GM18951 (cell line): ENCODE results near the gene VWDE.

Experiments used
- POLR2A ChIP-seq: IDR thresholded peaks from 4 replicates; pipeline ENCODE4 v1.6.1; 2011; ENCODE audit warnings: mild to moderate bottlenecking; ENCODE audit not compliant: insufficient read length, insufficient read depth; ENCODE audit errors: extremely low read depth
- in situ Hi-C: fragments of 300-500 bp; cut with MboI; formaldehyde crosslinking; loops from one replicate; pipeline ENCODE4 v1.12.0; 2022; ENCODE audit warnings: low sequenced_read_pairs, mixed read lengths, inconsistent platforms; ENCODE audit not compliant: unreplicated experiment

VWDE gene

DNA sequence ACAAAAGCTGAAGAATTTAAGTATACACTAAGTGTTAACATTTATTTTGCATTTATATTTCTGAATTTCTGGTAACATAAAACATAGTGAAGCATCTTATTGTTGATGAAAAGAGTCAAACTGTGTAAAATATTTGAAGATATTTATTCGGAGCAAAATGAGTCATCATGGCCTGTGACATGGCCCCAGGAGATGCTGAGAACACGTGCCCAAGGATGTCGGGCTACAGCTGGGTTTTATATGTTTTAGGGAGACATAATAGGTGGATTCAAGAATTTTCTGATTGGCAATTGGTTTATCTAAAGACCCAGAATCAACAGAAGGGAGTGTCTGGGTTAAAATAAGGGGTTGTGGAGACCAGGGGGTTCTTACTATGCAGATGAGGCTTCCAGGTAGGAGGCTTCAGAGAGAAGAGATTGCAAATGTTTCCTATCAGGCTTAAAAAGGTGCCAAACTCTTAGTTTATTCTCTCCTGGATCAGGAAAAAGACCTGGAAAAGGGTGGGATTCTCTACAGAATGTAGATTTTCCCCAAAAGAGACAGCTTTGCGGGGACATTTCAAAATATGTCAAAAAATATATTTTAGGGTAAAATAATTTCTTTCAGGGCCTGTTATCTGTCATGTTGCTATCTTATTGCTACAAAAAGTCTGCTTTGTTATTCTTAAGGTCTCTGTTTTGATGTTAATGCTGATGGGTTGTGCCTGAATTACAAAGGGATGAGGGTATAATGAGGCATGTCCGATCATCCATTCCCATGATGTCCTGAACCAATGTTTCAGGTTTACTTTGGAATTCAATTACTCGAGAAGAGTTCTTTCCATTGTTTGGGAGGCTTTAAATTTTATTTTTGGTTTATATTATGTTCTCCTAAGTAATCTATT lies 74.5 kb downstream of the VWDE start:
- no peak for TF ChIP-seq POLR2A
- in situ Hi-C loops, result no loop called here

DNA sequence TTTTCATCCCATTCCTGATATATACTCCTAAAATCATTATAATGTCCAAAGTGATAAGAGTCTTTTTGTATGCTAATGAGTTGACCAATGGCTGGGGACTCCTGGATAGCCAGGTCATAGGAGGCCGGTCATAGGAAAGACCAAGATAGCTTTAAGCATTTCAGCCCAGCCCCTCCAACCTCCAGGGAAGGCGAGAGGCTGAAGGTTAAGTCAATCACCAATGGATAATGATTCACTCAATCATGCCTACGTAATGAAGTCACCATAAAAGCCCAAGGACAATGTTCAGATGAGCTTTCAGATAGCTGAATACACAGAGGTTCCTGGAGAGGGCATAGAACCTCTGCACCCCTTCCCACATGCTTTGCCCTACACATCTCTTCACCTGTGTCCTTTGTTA lies 75.7 kb downstream of the VWDE start:
- in situ Hi-C loops, result no loop called here
- TF ChIP-seq POLR2A, result no peak

DNA sequence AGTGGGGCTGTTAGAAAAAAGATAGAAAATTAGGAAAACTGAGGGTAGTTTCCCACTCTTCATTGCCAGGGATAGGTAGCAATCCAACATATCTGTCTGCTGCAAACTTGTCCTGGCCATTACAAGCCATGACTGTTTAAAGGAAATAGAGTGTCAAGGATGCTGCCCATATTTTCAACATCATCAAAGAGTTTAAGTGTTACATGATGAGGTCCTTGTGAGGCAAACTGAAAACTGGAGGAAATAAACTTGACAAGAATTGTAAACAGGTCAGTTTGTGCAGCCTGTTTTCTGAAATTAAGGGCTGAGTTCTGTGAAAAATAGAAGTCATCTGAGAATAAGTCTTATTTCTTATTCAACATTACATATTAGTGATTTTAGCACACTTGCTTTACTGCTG lies 78.0 kb downstream of the VWDE start:
- TF ChIP-seq POLR2A, result no peak
- in situ Hi-C loops, result no loop called here

DNA sequence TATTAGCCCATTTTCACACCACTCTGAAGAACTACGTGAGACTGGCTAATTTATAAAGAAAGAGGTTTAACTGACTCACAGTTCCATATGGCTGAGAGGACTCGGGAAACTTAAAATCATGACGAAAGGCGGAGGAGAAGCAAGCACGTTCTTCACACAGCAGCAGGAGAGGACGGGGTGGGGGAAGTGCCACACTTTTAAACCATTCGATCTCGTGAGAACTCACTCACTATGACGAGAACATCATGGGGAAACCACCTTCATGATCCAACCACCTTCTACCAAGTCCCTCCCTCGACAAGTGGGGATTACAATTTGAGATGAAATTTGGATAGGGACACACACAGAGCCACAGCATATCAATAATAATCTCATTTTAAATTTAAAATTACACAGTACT lies 80.2 kb downstream of the VWDE start:
- no peak for TF ChIP-seq POLR2A
- in situ Hi-C loops, result loop anchor here (5.0 kb wide), 1 partner anchor 256 kb away; no protein-coding TSS in a partner anchor

DNA sequence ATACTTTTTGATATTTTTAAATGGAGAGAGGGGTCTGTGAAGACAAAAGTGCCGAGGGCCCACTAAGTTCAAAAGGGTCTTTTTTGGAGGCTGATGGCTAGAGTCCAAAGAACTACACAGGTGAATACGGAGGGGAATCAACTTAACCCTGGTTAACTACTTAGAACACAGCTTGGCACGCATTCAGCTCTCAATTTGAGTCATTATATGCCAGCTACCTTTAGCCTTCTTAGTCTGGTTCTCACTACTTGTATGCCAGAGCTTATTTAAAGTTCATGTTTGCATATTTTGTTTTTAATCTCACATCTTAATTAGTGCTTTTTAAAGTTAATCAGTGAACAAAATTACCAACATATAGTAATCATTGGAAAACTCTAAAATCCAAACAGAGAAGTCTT lies 80.8 kb downstream of the VWDE start:
- in situ Hi-C loops, result loop anchor here (5.0 kb wide), 1 partner anchor 256 kb away; no protein-coding TSS in a partner anchor
- no peak for TF ChIP-seq POLR2A

DNA sequence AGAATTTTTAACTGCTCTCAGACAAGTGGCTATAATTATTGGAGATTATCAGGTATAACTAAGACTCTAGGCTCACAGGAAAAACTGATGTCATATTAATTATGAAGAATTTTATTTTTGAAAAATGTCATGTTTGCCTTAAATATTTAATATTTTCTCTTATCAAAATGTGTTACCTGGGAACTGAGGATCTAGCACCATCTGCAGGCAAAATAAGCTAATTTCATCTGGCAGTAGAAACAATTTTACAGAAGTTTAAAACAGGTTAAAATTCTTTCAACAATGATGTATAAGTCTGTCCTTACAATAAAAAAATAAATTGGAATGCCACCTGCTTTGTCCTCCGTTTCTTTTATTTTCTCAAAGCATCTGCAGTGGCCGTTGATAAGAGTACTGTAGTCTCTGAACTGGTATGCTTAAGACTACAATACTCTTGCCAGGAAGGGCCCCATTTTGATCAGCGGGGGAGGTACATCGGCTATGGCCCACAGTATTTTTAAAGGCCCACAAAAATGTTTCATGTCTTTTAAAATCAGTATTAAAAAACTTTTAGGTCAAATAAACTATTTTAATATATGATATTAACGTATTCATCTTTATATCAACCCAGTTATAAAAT lies 81.3 kb downstream of the VWDE start:
- in situ Hi-C loops, result loop anchor here (5.0 kb wide), 1 partner anchor 255 kb away; no protein-coding TSS in a partner anchor
- no peak for TF ChIP-seq POLR2A

DNA sequence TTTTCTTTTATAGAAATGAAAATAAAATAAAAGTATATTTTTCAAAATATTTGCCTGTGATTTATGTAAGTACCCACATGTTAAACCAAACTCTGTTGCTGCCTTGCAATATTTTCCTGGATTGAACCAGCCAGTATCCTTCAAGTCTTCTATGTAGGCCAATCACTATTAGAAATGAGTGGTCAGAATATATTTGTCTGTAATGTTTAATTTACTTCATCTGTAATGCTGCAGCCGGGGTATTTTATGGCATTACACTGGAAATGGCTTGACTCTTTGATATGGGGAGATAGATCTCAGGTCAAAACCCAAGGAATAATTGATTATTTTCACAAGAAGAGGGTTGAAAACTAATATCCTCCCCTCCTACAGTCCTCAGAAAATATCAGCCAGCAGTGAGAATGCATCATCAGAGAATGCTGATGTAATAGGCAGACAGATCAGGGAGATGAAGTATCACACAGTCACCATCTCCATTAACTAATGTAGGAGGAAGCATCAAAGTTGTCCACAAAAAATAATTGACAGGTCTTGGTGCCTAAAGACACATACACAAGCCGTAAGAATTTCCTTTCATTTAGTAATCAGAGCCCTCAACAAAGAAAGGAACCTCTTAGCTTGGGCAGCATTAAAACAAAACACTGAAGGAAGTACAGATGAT lies 82.5 kb downstream of the VWDE start:
- no peak for TF ChIP-seq POLR2A
- in situ Hi-C loops, result loop anchor here (5.0 kb wide), 1 partner anchor 254 kb away; no protein-coding TSS in a partner anchor

DNA sequence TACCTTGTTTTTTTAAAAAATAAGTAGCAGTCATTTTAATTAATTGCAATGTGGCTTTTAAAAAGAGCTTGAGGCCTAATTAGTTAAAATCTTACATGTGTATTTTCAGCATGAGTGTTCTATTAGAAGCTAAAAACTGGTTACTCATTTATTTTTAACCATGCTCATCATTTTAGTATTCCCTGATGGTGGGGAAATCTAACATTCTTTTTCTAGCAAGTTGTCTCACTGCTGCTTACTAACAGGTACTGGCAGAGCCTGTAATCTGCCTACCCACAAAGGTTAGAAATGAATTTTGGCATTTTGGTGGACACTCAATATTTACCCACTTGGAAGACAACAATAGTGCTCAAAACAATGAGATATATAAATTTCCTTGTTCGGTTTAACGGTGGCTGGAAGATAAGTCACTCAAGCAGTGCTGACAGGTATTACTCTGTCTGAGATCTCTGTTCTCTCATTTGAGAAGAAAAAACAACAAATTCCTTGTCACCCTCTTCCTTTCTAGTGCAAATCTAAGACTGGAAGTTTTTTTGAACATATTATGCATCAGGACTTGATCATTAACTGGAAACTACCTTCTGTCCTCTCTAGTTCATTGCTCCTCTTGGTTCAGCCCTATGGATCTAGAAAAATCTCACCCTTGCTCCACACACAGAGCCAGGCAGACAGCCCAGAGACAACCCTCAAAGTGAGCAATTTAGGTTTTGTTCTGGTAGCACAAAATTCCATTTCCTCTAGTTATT lies 83.3 kb downstream of the VWDE start:
- in situ Hi-C loops, result loop anchor here (5.0 kb wide), 1 partner anchor 253 kb away; no protein-coding TSS in a partner anchor
- no peak for TF ChIP-seq POLR2A

DNA sequence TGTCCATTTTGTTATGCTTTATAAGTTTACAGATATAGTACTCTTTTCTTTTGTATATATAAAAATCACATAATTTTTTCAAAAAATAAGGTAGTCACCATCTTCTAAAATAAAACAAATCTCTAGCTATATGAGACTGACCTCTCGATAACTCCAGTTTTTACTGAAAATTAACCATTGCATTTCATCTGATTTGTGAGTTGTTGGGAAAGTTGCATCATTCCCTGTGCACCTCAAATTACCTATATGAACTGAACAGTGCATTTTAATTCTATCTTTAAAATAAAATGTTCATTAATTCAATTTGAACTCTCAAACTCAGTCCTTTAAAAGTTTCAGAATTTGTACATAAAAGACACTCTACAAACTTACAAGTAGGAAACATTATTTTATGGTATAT lies 86.0 kb downstream of the VWDE start:
- in situ Hi-C loops, result no loop called here
- no peak for TF ChIP-seq POLR2A

DNA sequence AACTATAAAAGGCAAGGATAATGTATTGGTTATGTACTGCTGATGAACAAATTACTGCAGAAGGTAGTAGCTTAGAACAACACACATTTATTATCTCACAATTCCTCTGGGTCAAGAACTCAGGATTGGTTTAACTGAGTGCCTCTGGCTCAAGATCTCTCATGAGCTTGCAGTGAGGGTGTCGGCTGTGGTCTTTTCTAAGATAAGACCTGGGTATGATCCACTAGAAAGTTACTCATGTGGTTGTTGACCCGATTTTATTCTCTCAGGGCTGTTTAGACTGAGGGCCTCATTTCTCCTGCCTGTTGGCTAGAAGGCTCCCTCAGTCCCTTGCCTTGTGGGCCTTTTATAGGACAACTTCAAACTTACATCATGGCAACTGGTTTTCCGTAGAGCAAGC lies 86.7 kb downstream of the VWDE start:
- in situ Hi-C loops, result no loop called here
- TF ChIP-seq POLR2A, result no peak

DNA sequence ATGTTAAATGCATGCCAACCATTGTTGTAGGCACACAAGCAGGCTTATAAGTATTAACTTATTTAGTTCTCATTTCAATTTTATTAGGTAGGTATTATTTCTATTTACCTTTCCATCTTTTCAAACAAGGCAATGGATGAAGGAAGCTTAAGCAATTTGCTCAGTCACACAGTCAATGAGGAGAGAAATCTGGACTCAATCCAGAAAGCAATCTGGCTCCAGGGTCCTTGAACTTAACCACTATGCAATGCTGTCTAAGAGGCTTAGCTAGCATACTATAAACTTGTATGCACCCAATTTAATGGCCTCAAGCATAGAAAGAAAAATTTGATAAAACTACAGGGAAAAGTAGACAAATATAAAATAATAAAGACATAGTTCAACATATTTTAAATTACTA lies 88.6 kb downstream of the VWDE start:
- TF ChIP-seq POLR2A, result no peak
- in situ Hi-C loops, result no loop called here

DNA sequence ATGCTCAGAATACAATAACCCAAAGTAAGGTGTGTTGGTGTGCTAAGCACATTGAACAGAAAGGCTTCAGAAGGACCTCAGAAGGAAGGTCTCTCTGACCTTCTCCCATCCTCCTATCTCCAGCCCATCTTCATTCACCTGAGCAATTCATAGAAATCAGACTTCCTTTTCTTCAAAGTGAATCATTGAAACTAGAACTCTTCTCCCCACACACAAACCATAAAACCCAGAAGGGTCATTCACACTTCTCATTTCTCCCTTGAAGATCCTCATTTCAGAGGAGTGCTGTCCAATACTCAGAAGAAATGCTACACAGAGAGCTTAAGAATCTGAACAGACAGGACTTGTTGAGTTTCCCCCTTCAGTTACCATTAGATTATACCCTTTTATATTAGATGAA lies 89.5 kb downstream of the VWDE start:
- in situ Hi-C loops, result no loop called here

DNA sequence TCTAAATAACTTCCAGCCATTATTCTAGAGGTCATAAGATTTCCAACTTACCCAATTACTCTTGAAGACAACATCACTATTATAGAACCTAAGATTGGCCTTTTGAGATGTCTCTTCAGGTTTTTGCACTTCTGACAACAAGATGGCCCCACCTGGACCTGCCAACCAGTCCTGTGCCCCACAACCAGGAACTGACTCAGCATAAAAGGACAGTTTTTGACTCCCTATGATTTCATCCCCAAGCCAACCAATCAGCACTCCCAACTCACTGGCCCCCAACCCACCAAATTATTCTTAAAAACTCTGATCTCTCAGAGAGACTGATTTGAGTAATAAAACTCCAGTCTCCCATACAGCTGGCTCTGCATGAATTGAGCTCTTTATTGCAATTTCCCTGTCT lies 98.2 kb downstream of the VWDE start:
- in situ Hi-C loops, result no loop called here
- TF ChIP-seq POLR2A, result no peak

More for the DNA sequence above, 89.5 kb downstream of the VWDE start:
- no peak for TF ChIP-seq POLR2A
